ENCODE data around the gene CTNNA3. TPM values are rescaled to one million over a fixed set of nuclear protein-coding genes. Genes with fewer than 3 reads are reported as not detected.

The CTNNA3 gene
- total and polyA plus RNA-seq, 2 donors (not counting 3 experiments of a cell fraction or from before 2014, with no cell fraction given), result not detected

- no TSS peak for BruUV-seq (replicated peaks)
- Histone ChIP-seq H3K27ac (ENCODE audit: insufficient read depth, low read depth, low read length) (no peak overlapping the region), H3K36me3 (ENCODE audit: control insufficient read depth in 2 of 2, extremely low read depth in 1 of 2, insufficient read depth in 2 of 2, low read length in 2 of 2) (no peaks in the 10 kb centered on the region), H3K4me2 (ENCODE audit: insufficient read depth, low read length) (no peak overlapping the region), H2AFZ (ENCODE audit: low read depth, low read length) (no peak overlapping the region), H3K79me2 (ENCODE audit: control insufficient read depth, insufficient read depth, low read length) (no peaks in the 10 kb centered on the region), H3K4me3 (replicated peaks in 1 of 3; ENCODE audit: insufficient read depth in 1 of 3, low read depth in 1 of 3, low read length in 3 of 3) (no peak overlapping the region), H4K20me1 (replicated peaks; ENCODE audit: control insufficient read depth, extremely low read depth, insufficient read depth, low read length) (no peaks in the 10 kb centered on the region), H3K4me1 (ENCODE audit: control insufficient read depth, extremely low read depth, insufficient read depth, low read length) (no peaks in the 10 kb centered on the region), H3K9ac (replicated peaks; ENCODE audit: extremely low read depth, insufficient read depth, low read length) (no peak overlapping the region), H3K9me1 (replicated peaks; ENCODE audit: control insufficient read depth, extremely low read depth, insufficient read depth, low read length) (no peaks in the 10 kb centered on the region), H3K27me3 (ENCODE audit: control insufficient read depth in 2 of 2, insufficient read depth in 2 of 2, low read length in 2 of 2) (no peaks in the 10 kb centered on the region), H3K9me3 (replicated peaks; ENCODE audit: control insufficient read depth, insufficient read depth, low read length) (no peaks in the 10 kb centered on the region)
- DNase-seq (ENCODE audit: low read depth, low spot score) (no peak), FAIRE-seq (no peak)
- dilution Hi-C loops (cut with MboI; ENCODE audit: extremely low pct_ligation_motif_present, low sequenced_read_pairs), result no loop called here
- intact Hi-C loops (cut with micrococcal nuclease), result no loop called here
- CTCF ChIA-PET, result no interaction called here
- TF ChIP-seq JUN (IDR thresholded peaks at IDR 0.05; ENCODE audit: borderline replicate concordance, insufficient read depth, insufficient read length, low read depth) (no peak), FOS (IDR thresholded peaks at IDR 0.05; ENCODE audit: borderline replicate concordance, insufficient read depth, low read length) (no peak), MYC (IDR thresholded peaks at IDR 0.05; ENCODE audit: low read depth, low read length) (no peak), POLR2A (IDR thresholded peaks at IDR 0.05; ENCODE audit: low read depth, low read length) (no peak), EZH2 (IDR thresholded peaks at IDR 0.05; ENCODE audit: borderline replicate concordance, low read depth, low read length, severe bottlenecking) (no peak), GATA2 (IDR thresholded peaks at IDR 0.05; ENCODE audit: insufficient read depth, insufficient read length, low read depth, low read length) (no peak), MAX (IDR thresholded peaks at IDR 0.05; ENCODE audit: insufficient read depth, insufficient read length) (no peak), POLR2AphosphoS5 (IDR thresholded peaks at IDR 0.05; ENCODE audit: insufficient read depth, low read depth, low read length) (no peak), CTCF (IDR thresholded peaks at IDR 0.05; ENCODE audit: extremely low read depth in 1 of 2, insufficient read depth in 1 of 2, low read depth in 1 of 2, low read length in 2 of 2) (no peak)
- POLR2A ChIA-PET, result no interaction called here
Observed at GRCh38 chr10:65894961-65895360, 1801.0 kb downstream of the CTNNA3 start.
